SH-SY5Y (cell line): ENCODE results near the gene RAD23A.

Experiments used
- GATA2 ChIP-seq: IDR thresholded peaks from 2 replicates; pipeline ENCODE4 v1.6.1; 2011; ENCODE audit warnings: mild to moderate bottlenecking, low read depth, low read length
- GATA3 ChIP-seq: IDR thresholded peaks from 2 replicates; pipeline ENCODE4 v1.6.1; 2011; ENCODE audit warnings: low read depth, mild to moderate bottlenecking, low read length, moderate library complexity

GRCh38 chr19:12947702-12948611 lies 2.3 kb downstream of the RAD23A start:
- TF ChIP-seq GATA3 (no peak), GATA2 (no peak)
